Measurements from ENCODE around the gene PROP1. TPM values are rescaled to one million over a fixed set of nuclear protein-coding genes. Genes with fewer than 3 reads are reported as not detected.

PROP1 gene
- total RNA-seq, 2 donors from 2014 or later, result not detected

- Histone ChIP-seq H3K27ac (no peak overlapping the region), H3K4me3 (peak overlapping the region in 1 of 2 donors; percentile 14), H3K27me3 (replicated peaks; ENCODE audit: insufficient read depth) (no peaks in the 10 kb centered on the region), H3K36me3 (no peaks in the 10 kb centered on the region), H3K9me3 (no peaks in the 10 kb centered on the region), H3K4me1 (replicated peaks) (no peaks in the 10 kb centered on the region)
- TF ChIP-seq CTCF (IDR thresholded peaks at IDR 0.05) (no peak), POLR2A (IDR thresholded peaks at IDR 0.05) (no peak), POLR2AphosphoS5 (IDR thresholded peaks at IDR 0.05) (no peak)
- WGBS, result 33% methylated on average over 35 of the region's 46 CpGs
- intact Hi-C loops (cut with DNase I), result loop anchor here (10.0 kb wide), 1 partner anchor 81 kb away; no protein-coding TSS in a partner anchor
- no peak for DNase-seq (ENCODE audit: low spot score)
These were observed 12.1 kb downstream of the PROP1 start for GRCh38 chr5:177983763-177984583.

- no peaks in the 10 kb centered on the region for H3K4me1 ChIP-seq (replicated peaks)
- no peaks in the 10 kb centered on the region for H3K9me3 ChIP-seq
- H3K27me3 ChIP-seq (replicated peaks; ENCODE audit: insufficient read depth), result no peaks in the 10 kb centered on the region
- intact Hi-C loops (cut with DNase I), result loop anchor here (10.0 kb wide), 1 partner anchor 82 kb away; no protein-coding TSS in a partner anchor
- no peak overlapping the region for H3K4me3 ChIP-seq
- 95% methylated on average over 5 of the region's 5 CpGs for WGBS
- no peak overlapping the region for H3K27ac ChIP-seq
- no peak for DNase-seq (ENCODE audit: low spot score)
- no peaks in the 10 kb centered on the region for H3K36me3 ChIP-seq
- TF ChIP-seq POLR2A (IDR thresholded peaks at IDR 0.05) (no peak), POLR2AphosphoS5 (IDR thresholded peaks at IDR 0.05) (no peak), CTCF (IDR thresholded peaks at IDR 0.05) (no peak)
These were observed 13.1 kb downstream of the PROP1 start for GRCh38 chr5:177982956-177983355.

- no peak for DNase-seq (ENCODE audit: low spot score)
- H3K4me1 ChIP-seq (replicated peaks), result no peaks in the 10 kb centered on the region
These were observed 13.8 kb downstream of the PROP1 start for GRCh38 chr5:177982072-177982727.

GRCh38 chr5:177981296-177982071 is 14.6 kb downstream of the PROP1 start:
- H3K27me3 ChIP-seq (replicated peaks; ENCODE audit: insufficient read depth), result no peaks in the 10 kb centered on the region
- H3K4me3 ChIP-seq, result no peak overlapping the region
- H3K9me3 ChIP-seq, result no peaks in the 10 kb centered on the region
- no peak for TF ChIP-seq CTCF (IDR thresholded peaks at IDR 0.05)
- TF ChIP-seq POLR2A (IDR thresholded peaks at IDR 0.05), result no peak
- no peak for TF ChIP-seq POLR2AphosphoS5 (IDR thresholded peaks at IDR 0.05)
- no peak for DNase-seq (ENCODE audit: low spot score)
- WGBS, result 83% methylated on average over 26 of the region's 26 CpGs
- intact Hi-C loops (cut with DNase I), result loop anchor here (10.0 kb wide), 1 partner anchor 83 kb away; no protein-coding TSS in a partner anchor
- no peaks in the 10 kb centered on the region for H3K36me3 ChIP-seq
- H3K4me1 ChIP-seq (replicated peaks), result no peaks in the 10 kb centered on the region
- H3K27ac ChIP-seq, result no peak overlapping the region

More at GRCh38 chr5:177982072-177982727, 13.8 kb downstream of the PROP1 start:
- 39% methylated on average over 17 of the region's 17 CpGs for WGBS
- intact Hi-C loops (cut with DNase I), result loop anchor here (10.0 kb wide), 1 partner anchor 83 kb away; no protein-coding TSS in a partner anchor
- H3K36me3 ChIP-seq, result no peaks in the 10 kb centered on the region
- no peaks in the 10 kb centered on the region for H3K27me3 ChIP-seq (replicated peaks; ENCODE audit: insufficient read depth)
- no peak overlapping the region for H3K27ac ChIP-seq
- no peaks in the 10 kb centered on the region for H3K9me3 ChIP-seq
- H3K4me3 ChIP-seq, result no peak overlapping the region
- no peak for TF ChIP-seq POLR2AphosphoS5 (IDR thresholded peaks at IDR 0.05)
- TF ChIP-seq POLR2A (IDR thresholded peaks at IDR 0.05), result no peak
- TF ChIP-seq CTCF (IDR thresholded peaks at IDR 0.05), result peak in 3 of 4 experiments; percentile 31 to 73 (median 44)
